GM21786 (cell line): ENCODE measurements around the gene TOMM22.

Experiments used
- ATAC-seq: cut with Tn5 transposase; IDR thresholded peaks from one replicate; pipeline ENCODE4 v1.9.1; 2021; ENCODE audit not compliant: unreplicated experiment

TOMM22 gene

DNA sequence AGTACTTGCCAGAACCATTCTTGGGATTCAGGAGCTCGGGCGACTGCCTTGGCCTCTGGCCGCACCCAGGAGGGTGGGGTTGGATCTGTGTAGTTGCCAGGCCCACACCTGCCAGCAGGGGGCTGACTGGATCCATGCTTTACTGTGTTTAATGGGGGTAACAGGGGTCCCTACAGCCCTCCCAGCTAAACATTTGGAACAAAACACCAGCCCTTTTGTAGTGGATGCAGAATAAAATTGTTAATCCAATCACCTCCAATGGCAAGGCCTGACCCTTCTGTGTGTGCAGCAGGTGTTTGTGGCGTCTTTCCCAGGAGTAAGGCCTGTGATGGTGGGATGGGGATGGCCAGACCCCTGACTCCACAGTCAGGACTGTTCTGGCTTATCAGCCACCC lies 51.6 kb downstream of the TOMM22 start:
- no peak for ATAC-seq

DNA sequence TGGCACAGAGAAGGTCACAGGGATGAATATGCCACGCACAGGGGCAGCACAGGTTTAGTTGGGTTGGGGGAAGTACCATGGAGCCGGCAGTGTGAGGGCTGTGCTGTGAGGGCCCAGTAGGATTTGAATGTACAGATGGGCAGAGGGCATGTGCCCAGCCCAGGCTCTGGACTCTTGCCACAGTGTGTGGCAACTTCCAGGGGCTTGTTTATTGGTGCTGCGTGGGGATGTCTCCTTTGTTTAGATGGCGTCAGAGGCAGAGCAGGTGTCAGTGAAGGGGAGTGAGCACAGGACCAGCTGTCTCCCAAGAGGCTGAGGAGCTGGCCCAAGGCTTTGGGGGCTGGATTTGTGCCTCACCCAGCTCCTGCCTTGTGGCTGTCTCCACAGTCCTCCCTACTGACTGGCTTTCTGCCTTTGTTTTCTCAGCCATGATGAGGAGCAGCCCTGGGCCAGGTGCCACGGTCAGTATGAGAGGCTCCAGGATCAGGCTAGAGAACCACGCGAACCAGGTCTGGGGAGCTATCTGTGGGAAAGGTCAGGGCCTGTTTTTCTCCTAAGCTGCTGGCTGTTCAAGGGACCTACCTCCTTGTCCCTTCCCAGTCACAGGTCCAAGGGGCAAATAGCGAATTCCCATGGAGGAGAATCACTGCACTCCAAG lies 52.1 kb downstream of the TOMM22 start:
- ATAC-seq, result no peak

DNA sequence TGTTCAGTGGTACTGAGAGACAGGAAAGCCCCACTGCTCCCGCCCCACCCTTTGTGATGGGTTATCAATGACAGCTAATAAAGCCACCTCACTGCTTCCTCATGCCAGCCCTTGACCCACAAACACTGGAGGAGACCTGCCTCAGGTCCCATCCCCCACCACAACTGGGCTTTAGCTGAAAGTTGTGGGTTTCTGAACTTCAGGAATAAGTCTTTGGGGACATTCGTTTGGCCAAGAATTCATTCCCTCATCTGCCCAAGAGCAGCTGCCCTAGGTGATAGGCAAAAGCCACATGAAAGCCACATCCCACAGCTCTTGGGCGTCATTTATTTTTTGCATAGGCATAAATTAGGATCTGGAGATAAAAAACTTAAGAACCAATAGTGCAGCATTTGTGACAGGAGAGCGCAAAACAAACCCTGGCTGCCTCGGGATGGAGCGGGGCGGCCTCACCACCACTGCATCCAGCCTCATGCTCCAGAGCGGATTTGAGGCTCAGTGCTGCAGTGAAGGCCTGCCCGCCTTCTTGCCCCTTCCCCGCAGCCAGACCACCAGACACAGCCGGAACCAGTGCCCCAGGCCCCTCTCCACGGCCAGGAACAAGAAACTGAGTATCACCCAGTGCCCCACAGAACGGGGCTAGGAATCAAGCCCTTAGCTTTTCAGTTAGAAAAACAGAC lies 52.8 kb downstream of the TOMM22 start:
- no peak for ATAC-seq
